Caco-2 (cell line): ENCODE measurements around the gene NUMBL. TPM values are rescaled to one million over a fixed set of nuclear protein-coding genes. Genes with fewer than 3 reads are reported as not detected.

Experiments
- BruUV-seq: library from RNA; stranded (reverse); fragments of 400-500 nt; replicated peaks from 2 replicates; lab custom pipeline; 2021; lab: Mats Ljungman, UMichigan
- CTCF ChIA-PET: fragments of 300-600 bp; sonication (Branson Sonifier 250); formaldehyde crosslinking; loops from one replicate; lab custom pipeline; 2022; ENCODE audit warnings: antibody characterized with exemption; lab: Charles Lee
- POLR2A ChIA-PET: fragments of 300-600 bp; sonication (Branson Sonifier 250); formaldehyde crosslinking; loops from one replicate; lab custom pipeline; 2022; ENCODE audit warnings: antibody characterized with exemption; lab: Charles Lee
- DNase-seq, 2 experiments: peaks; one replicate each; pipeline versions ENCODE4 v3.0.0 to v3.0.0-alpha.2; 2020 to 2022
- H3K27me3 ChIP-seq: replicated peaks from 2 replicates; pipeline ENCODE4 v1.6.0; 2011; ENCODE audit warnings: low read length; ENCODE audit not compliant: control insufficient read depth, insufficient read depth
- H3K36me3 ChIP-seq: 2 replicates; pipeline ENCODE4 v1.5.1; 2011; ENCODE audit warnings: low read length; ENCODE audit not compliant: control insufficient read depth, insufficient read depth
- H3K4me1 ChIP-seq: fragments of 250-450 bp; sonication (Bioruptor Pico); 2 replicates; pipeline ENCODE4 v1.5.1; 2020; ENCODE audit warnings: mild to moderate bottlenecking
- H3K4me3 ChIP-seq: 2 replicates; pipeline ENCODE4 v1.5.1; 2011; ENCODE audit warnings: low read depth, mild to moderate bottlenecking, control low read depth, low read length
- H3K9me3 ChIP-seq: fragments of 250-450 bp; sonication (Bioruptor Pico); 2 replicates; pipeline ENCODE4 v1.5.1; 2020; ENCODE audit warnings: mild to moderate bottlenecking, moderate library complexity
- H3K27ac Mint-ChIP-seq: one replicate; pipeline ENCODE4 v1.8.0; 2022; ENCODE audit warnings: mixed read lengths; ENCODE audit not compliant: unreplicated experiment
- H3K27me3 Mint-ChIP-seq: one replicate; pipeline ENCODE4 v1.8.0; 2022; ENCODE audit warnings: mixed read lengths; ENCODE audit not compliant: insufficient read depth, unreplicated experiment
- H3K36me3 Mint-ChIP-seq: one replicate; pipeline ENCODE4 v1.8.0; 2022; ENCODE audit warnings: mild to moderate bottlenecking, mixed read lengths; ENCODE audit not compliant: insufficient read depth, unreplicated experiment
- H3K4me1 Mint-ChIP-seq: one replicate; pipeline ENCODE4 v1.8.0; 2022; ENCODE audit warnings: low read depth, mixed read lengths; ENCODE audit not compliant: unreplicated experiment
- H3K4me3 Mint-ChIP-seq: one replicate; pipeline ENCODE4 v1.8.0; 2022; ENCODE audit warnings: mild to moderate bottlenecking, moderate library complexity, mixed read lengths; ENCODE audit not compliant: unreplicated experiment
- H3K9me3 Mint-ChIP-seq: one replicate; pipeline ENCODE4 v1.8.0; 2022; ENCODE audit warnings: mixed read lengths; ENCODE audit not compliant: unreplicated experiment
- intact Hi-C: fragments of 100-400 bp; cut with micrococcal nuclease; formaldehyde crosslinking; loops from one replicate; pipeline ENCODE4 v1.10.0; 2022; ENCODE audit not compliant: unreplicated experiment
- total RNA-seq: library from RNA; stranded (reverse); gene quantifications from 2 replicates; pipeline ENCODE4 v1.2.3, GENCODE V29; 2022
- TF ChIP-seq, protein P1 (sequence below), 2 experiments: fragments of 200-600 bp in 1 of 2; IDR thresholded peaks; 1 replicate in 1 of 2; 2 replicates in 1 of 2; pipeline versions ENCODE4 v1.5.1 to v1.8.0; 2011 to 2022; ENCODE audit warnings: antibody characterized with exemption in 1 of 2, control low read depth in 1 of 2, inconsistent platforms in 1 of 2, low read depth in 1 of 2, low read length in 1 of 2, mild to moderate bottlenecking in 1 of 2, moderate library complexity in 1 of 2; ENCODE audit not compliant: insufficient read depth in 1 of 2, severe bottlenecking in 1 of 2, unreplicated experiment in 1 of 2

The NUMBL gene
- total RNA-seq, 1 experiment from 2014 or later: 22.0 TPM

GRCh38 chr19:40685563-40685962, 4.9 kb downstream of the NUMBL start:
- Mint-ChIP-seq H3K4me1 (no peaks in the 10 kb centered on the region), H3K27me3 (no peaks in the 10 kb centered on the region), H3K4me3 (no peak overlapping the region), H3K27ac (no peak overlapping the region), H3K9me3 (no peaks in the 10 kb centered on the region), H3K36me3 (peaks cover 13% of the 10 kb centered on the region)
- ChIA-PET CTCF (no interaction called here), POLR2A (no interaction called here)
- H3K27me3 ChIP-seq: no peaks in the 10 kb centered on the region
- H3K36me3 ChIP-seq: 0 out of 2 replicates have a peak, but pooled peaks cover 2% of the 10 kb centered on the region
- H3K4me1 ChIP-seq: peaks cover 14% of the 10 kb centered on the region
- no TSS peak for BruUV-seq
- DNase-seq: no peak
- TF ChIP-seq, protein P1, sequence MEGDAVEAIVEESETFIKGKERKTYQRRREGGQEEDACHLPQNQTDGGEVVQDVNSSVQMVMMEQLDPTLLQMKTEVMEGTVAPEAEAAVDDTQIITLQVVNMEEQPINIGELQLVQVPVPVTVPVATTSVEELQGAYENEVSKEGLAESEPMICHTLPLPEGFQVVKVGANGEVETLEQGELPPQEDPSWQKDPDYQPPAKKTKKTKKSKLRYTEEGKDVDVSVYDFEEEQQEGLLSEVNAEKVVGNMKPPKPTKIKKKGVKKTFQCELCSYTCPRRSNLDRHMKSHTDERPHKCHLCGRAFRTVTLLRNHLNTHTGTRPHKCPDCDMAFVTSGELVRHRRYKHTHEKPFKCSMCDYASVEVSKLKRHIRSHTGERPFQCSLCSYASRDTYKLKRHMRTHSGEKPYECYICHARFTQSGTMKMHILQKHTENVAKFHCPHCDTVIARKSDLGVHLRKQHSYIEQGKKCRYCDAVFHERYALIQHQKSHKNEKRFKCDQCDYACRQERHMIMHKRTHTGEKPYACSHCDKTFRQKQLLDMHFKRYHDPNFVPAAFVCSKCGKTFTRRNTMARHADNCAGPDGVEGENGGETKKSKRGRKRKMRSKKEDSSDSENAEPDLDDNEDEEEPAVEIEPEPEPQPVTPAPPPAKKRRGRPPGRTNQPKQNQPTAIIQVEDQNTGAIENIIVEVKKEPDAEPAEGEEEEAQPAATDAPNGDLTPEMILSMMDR (IDR thresholded peaks at IDR 0.05; ENCODE audit: insufficient read depth in 1 of 2, low read depth in 1 of 2, low read length in 1 of 2, severe bottlenecking in 1 of 2, unreplicated experiment in 1 of 2): no peak
- H3K4me3 ChIP-seq: no peak overlapping the region
- intact Hi-C loops: no loop called here
- H3K9me3 ChIP-seq: no peaks in the 10 kb centered on the region

- Mint-ChIP-seq H3K4me1 (no peaks in the 10 kb centered on the region), H3K27me3 (no peaks in the 10 kb centered on the region), H3K9me3 (no peaks in the 10 kb centered on the region), H3K27ac (no peak overlapping the region), H3K4me3 (no peak overlapping the region), H3K36me3 (peaks cover 11% of the 10 kb centered on the region)
- TF ChIP-seq, protein P1 (IDR thresholded peaks at IDR 0.05; ENCODE audit: insufficient read depth in 1 of 2, low read depth in 1 of 2, low read length in 1 of 2, severe bottlenecking in 1 of 2, unreplicated experiment in 1 of 2): no peak
- intact Hi-C loops: no loop called here
- Histone ChIP-seq H3K9me3 (no peaks in the 10 kb centered on the region), H3K36me3 (0 out of 2 replicates have a peak, but pooled peaks cover 2% of the 10 kb centered on the region), H3K27me3 (no peaks in the 10 kb centered on the region), H3K4me1 (peaks cover 14% of the 10 kb centered on the region), H3K4me3 (no peak overlapping the region)
- DNase-seq: no peak
- ChIA-PET CTCF (no interaction called here), POLR2A (no interaction called here)
- BruUV-seq: no TSS peak
These were observed 5.4 kb downstream of the NUMBL start for GRCh38 chr19:40685016-40685526.

- peaks cover 11% of the 10 kb centered on the region for H3K36me3 Mint-ChIP-seq
- intact Hi-C loops: no loop called here
- Histone ChIP-seq H3K4me3 (no peak overlapping the region), H3K36me3 (0 out of 2 replicates have a peak, but pooled peaks cover 2% of the 10 kb centered on the region), H3K4me1 (peaks cover 7% of the 10 kb centered on the region), H3K27me3 (no peaks in the 10 kb centered on the region), H3K9me3 (no peaks in the 10 kb centered on the region)
- no peaks in the 10 kb centered on the region for H3K27me3 Mint-ChIP-seq
- ChIA-PET CTCF (no interaction called here), POLR2A (no interaction called here)
- TF ChIP-seq, protein P1 (IDR thresholded peaks at IDR 0.05; ENCODE audit: insufficient read depth in 1 of 2, low read depth in 1 of 2, low read length in 1 of 2, severe bottlenecking in 1 of 2, unreplicated experiment in 1 of 2): no peak
- no peak for DNase-seq
- H3K9me3 Mint-ChIP-seq: no peaks in the 10 kb centered on the region
- no peak overlapping the region for H3K4me3 Mint-ChIP-seq
- BruUV-seq: no TSS peak
- no peak overlapping the region for H3K27ac Mint-ChIP-seq
- H3K4me1 Mint-ChIP-seq: no peaks in the 10 kb centered on the region
These were observed 6.2 kb downstream of the NUMBL start for GRCh38 chr19:40684280-40684679.
